KMS-11 (cell line): ENCODE measurements around the gene CRADD.

Experiments used
- H2AFZ ChIP-seq: fragments of 200-600 bp; sonication (generic); 2 replicates; pipeline ENCODE4 v1.6.1; 2016; ENCODE audit warnings: antibody characterized with exemption, mixed run types, low read depth
- H3K27ac ChIP-seq: fragments of 200-600 bp; sonication (generic); 2 replicates; pipeline ENCODE4 v1.6.1; 2016; ENCODE audit warnings: mild to moderate bottlenecking, mixed run types
- H3K27me3 ChIP-seq: fragments of 200-600 bp; sonication (generic); 2 replicates; pipeline ENCODE4 v1.6.1; 2017; ENCODE audit warnings: mild to moderate bottlenecking, low read depth, mixed run types, moderate library complexity; ENCODE audit not compliant: insufficient read depth
- H3K36me3 ChIP-seq: fragments of 200-600 bp; sonication (generic); 2 replicates; pipeline ENCODE4 v1.6.1; 2017; ENCODE audit warnings: mild to moderate bottlenecking, mixed run types; ENCODE audit not compliant: insufficient read depth
- H3K4me1 ChIP-seq: fragments of 200-600 bp; sonication (generic); 2 replicates; pipeline ENCODE4 v1.6.1; 2016; ENCODE audit warnings: mild to moderate bottlenecking, low read depth, mixed run types; ENCODE audit not compliant: poor library complexity, severe bottlenecking
- H3K4me2 ChIP-seq: fragments of 200-600 bp; sonication (generic); 2 replicates; pipeline ENCODE4 v1.7.0; 2016; ENCODE audit warnings: mild to moderate bottlenecking, mixed run types
- H3K4me3 ChIP-seq: fragments of 200-600 bp; sonication (generic); IDR thresholded peaks from 2 replicates; pipeline ENCODE4 v1.6.1; 2017; ENCODE audit warnings: low read depth, low read length, mixed read lengths; ENCODE audit not compliant: insufficient read depth
- H3K79me2 ChIP-seq: fragments of 200-600 bp; sonication (generic); 2 replicates; pipeline ENCODE4 v1.6.1; 2016; ENCODE audit warnings: low read depth, mixed run types; ENCODE audit not compliant: insufficient read depth
- H3K9ac ChIP-seq: fragments of 200-600 bp; sonication (generic); 2 replicates; pipeline ENCODE4 v1.6.1; 2016; ENCODE audit warnings: mild to moderate bottlenecking, mixed run types
- H4K20me1 ChIP-seq: fragments of 200-600 bp; sonication (generic); 2 replicates; pipeline ENCODE4 v1.6.1; 2016; ENCODE audit warnings: mild to moderate bottlenecking, mixed run types; ENCODE audit not compliant: insufficient read depth
- CTCF ChIP-seq: fragments of 200-600 bp; sonication (generic); conservative IDR thresholded peaks from 2 replicates; pipeline ENCODE4 v1.6.1; 2017; ENCODE audit warnings: low read depth, mild to moderate bottlenecking, antibody characterized with exemption, low read length, moderate library complexity, mixed read lengths

CRADD gene

GRCh38 chr12:93727911-93728310 is 50.7 kb downstream of the CRADD start:
- TF ChIP-seq CTCF: no peak
- Histone ChIP-seq H3K4me1 (no peaks in the 10 kb centered on the region), H3K9ac (no peak overlapping the region), H3K27me3 (no peaks in the 10 kb centered on the region), H3K4me3 (no peak overlapping the region), H2AFZ (no peak overlapping the region), H3K4me2 (no peak overlapping the region), H4K20me1 (no peaks in the 10 kb centered on the region), H3K27ac (no peak overlapping the region), H3K79me2 (no peaks in the 10 kb centered on the region), H3K36me3 (no peaks in the 10 kb centered on the region)

- Histone ChIP-seq H3K27ac (no peak overlapping the region), H4K20me1 (no peaks in the 10 kb centered on the region), H3K4me3 (no peak overlapping the region), H2AFZ (no peak overlapping the region), H3K4me1 (no peaks in the 10 kb centered on the region), H3K36me3 (no peaks in the 10 kb centered on the region), H3K27me3 (no peaks in the 10 kb centered on the region), H3K4me2 (no peak overlapping the region), H3K9ac (no peak overlapping the region), H3K79me2 (no peaks in the 10 kb centered on the region)
- no peak for TF ChIP-seq CTCF
These were observed 52.8 kb downstream of the CRADD start for GRCh38 chr12:93729934-93730333.

- Histone ChIP-seq H4K20me1 (no peaks in the 10 kb centered on the region), H3K4me2 (no peak overlapping the region), H3K27ac (no peak overlapping the region), H3K79me2 (no peaks in the 10 kb centered on the region), H3K4me3 (no peak overlapping the region), H3K9ac (no peak overlapping the region), H2AFZ (no peak overlapping the region), H3K4me1 (no peaks in the 10 kb centered on the region), H3K36me3 (no peaks in the 10 kb centered on the region), H3K27me3 (no peaks in the 10 kb centered on the region)
- no peak for TF ChIP-seq CTCF
These were observed 56.2 kb downstream of the CRADD start for GRCh38 chr12:93733358-93733757.

GRCh38 chr12:93733928-93734327 is 56.8 kb downstream of the CRADD start:
- Histone ChIP-seq H3K79me2 (no peaks in the 10 kb centered on the region), H3K36me3 (no peaks in the 10 kb centered on the region), H3K4me2 (no peak overlapping the region), H4K20me1 (no peaks in the 10 kb centered on the region), H2AFZ (no peak overlapping the region), H3K9ac (no peak overlapping the region), H3K4me3 (no peak overlapping the region), H3K27ac (no peak overlapping the region), H3K27me3 (no peaks in the 10 kb centered on the region), H3K4me1 (no peaks in the 10 kb centered on the region)
- no peak for TF ChIP-seq CTCF

- H3K9ac ChIP-seq: no peak overlapping the region
These were observed 57.6 kb downstream of the CRADD start for GRCh38 chr12:93734784-93735183.

More at GRCh38 chr12:93734784-93735183, 57.6 kb downstream of the CRADD start:
- H2AFZ ChIP-seq: no peak overlapping the region
- no peaks in the 10 kb centered on the region for H3K79me2 ChIP-seq
- no peaks in the 10 kb centered on the region for H3K4me1 ChIP-seq
- no peak overlapping the region for H3K4me2 ChIP-seq
- H3K27me3 ChIP-seq: 0 out of 2 replicates have a peak, but pooled peaks cover 1% of the 10 kb centered on the region
- no peaks in the 10 kb centered on the region for H3K36me3 ChIP-seq
- no peak overlapping the region for H3K4me3 ChIP-seq
- no peaks in the 10 kb centered on the region for H4K20me1 ChIP-seq
- no peak overlapping the region for H3K27ac ChIP-seq
- TF ChIP-seq CTCF: no peak
